Omental fat pad (tissue), 4 donors: ENCODE data around the gene UBE2Z. TPM values are rescaled to one million over a fixed set of nuclear protein-coding genes. Genes with fewer than 3 reads are reported as not detected.

Experiments used
- ATAC-seq: fragments of 150-250 bp; one replicate; pipeline ENCODE4 v1.9.1; 2016; ENCODE audit warnings: mild to moderate bottlenecking, moderate library complexity; ENCODE audit not compliant: low FRiP score
- DNase-seq: peaks from one replicate; pipeline ENCODE4 v3.0.0-alpha.2; 2019; ENCODE audit warnings: low spot score
- total RNA-seq, 4 donors: library from RNA; depleted of rRNA; stranded (reverse); fragments of >200 nt; gene quantifications; one replicate each; pipeline ENCODE4 v1.1.0, GENCODE V29; 2016
- TF ChIP-seq, protein P1 (sequence below), 3 donors: fragments of 450-650 bp; IDR thresholded peaks; one replicate each; pipeline ENCODE4 v1.5.1; 2016 to 2017; ENCODE audit warnings: antibody characterized with exemption in 3 of 3, mild to moderate bottlenecking in 3 of 3, moderate library complexity in 2 of 3

The UBE2Z gene
- total RNA-seq, 4 donors from 2014 or later = 54.0 to 63.2 (median 56.5) TPM

DNA sequence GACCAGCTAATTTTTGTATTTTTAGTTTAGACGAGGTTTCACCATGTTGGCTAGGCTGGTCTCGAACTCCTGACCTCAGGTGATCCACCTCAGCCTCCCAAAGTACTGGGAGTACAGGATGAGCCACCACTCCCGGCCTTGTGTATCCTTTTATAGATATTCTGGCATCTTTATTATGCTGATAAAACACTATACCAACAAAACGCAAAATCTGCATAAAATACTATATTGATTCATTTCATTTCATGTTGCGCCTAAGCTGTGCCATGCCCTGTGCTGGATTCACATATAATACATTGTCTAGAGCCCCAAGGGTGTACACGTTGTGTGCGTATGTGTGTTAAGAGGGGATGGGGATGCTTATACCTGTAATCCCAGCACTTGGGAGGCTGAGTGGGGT lies 3.8 kb upstream of the UBE2Z start:
- DNase-seq = no peak
- ATAC-seq = no peak
- TF ChIP-seq, protein P1, sequence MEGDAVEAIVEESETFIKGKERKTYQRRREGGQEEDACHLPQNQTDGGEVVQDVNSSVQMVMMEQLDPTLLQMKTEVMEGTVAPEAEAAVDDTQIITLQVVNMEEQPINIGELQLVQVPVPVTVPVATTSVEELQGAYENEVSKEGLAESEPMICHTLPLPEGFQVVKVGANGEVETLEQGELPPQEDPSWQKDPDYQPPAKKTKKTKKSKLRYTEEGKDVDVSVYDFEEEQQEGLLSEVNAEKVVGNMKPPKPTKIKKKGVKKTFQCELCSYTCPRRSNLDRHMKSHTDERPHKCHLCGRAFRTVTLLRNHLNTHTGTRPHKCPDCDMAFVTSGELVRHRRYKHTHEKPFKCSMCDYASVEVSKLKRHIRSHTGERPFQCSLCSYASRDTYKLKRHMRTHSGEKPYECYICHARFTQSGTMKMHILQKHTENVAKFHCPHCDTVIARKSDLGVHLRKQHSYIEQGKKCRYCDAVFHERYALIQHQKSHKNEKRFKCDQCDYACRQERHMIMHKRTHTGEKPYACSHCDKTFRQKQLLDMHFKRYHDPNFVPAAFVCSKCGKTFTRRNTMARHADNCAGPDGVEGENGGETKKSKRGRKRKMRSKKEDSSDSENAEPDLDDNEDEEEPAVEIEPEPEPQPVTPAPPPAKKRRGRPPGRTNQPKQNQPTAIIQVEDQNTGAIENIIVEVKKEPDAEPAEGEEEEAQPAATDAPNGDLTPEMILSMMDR (IDR thresholded peaks at IDR 0.05) = no peak

DNA sequence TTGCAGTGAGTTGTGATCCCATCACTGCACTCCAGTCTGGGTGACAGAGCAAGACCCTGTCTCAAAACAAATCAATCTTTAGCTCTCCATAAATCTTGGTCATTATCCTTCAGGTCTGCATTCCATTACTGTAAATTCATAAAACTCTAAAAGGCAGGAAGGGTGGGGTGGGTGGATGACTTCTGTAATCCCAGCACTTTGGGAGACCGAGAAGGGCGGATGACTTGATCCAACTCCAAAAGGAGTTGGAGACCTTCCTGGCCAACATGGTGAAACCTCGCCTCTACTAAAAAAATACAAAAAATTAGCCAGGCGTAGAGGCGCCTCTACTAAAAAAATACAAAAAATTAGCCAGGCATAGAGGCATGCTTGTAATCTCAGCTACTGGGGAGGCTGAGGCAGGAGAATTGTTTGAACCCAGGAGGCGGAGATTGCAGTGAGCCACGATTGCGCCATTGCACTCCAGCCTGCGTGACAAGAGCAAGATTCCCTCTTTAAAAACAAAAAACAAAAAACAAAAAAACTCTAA lies 2.2 kb upstream of the UBE2Z start:
- TF ChIP-seq, protein P1 (IDR thresholded peaks at IDR 0.05) = no peak
- ATAC-seq (no peak), DNase-seq (no peak)

DNA sequence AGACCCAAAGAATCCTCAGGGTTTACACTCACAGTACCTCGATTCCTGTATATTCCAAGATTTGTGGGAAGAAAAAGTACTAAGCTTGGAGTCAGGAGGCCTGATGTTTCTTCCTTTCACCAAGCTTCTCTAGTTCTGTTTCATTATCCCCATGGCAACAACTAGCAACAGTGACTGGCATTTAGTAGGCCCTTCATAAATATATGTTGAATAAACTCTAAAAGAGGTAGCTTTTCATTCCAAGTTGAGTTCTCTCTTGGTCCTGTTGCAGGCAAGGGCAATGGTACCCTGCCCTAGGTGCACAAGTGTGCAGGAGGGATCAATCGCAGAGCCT lies 527 bp upstream of the UBE2Z start:
- no peak for ATAC-seq
- no peak for DNase-seq
- TF ChIP-seq, protein P1 (IDR thresholded peaks at IDR 0.05) = no peak

DNA sequence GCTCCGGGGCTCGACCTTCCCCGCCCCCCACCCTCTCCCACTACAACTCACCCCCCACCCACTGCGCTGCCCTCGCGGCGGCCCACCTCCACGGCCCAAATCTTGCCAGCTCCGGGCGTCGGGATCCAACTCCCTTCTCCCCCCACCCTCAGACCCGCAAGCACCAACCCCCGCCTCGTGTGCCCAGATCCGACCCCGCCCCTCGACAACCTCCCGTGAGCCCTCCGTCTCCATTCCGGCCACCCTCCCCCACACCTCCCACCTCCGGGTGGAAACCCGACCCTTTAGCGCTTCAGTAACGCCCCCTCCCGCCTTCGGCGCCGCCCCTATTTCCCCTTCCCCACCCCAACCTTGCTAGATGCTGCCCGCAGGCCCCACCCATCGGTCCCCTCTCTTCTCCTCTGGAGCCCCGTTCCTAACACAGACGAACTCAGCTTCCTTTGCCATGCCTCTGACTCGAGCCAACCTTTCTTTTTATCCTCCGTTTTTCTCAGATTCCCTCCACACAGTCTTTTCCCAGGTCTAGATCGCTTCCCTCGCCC lies 717 bp downstream of the UBE2Z start:
- peak; percentile 75 for ATAC-seq
- DNase-seq = peak; percentile 60
- TF ChIP-seq, protein P1 (IDR thresholded peaks at IDR 0.05) = no peak

DNA sequence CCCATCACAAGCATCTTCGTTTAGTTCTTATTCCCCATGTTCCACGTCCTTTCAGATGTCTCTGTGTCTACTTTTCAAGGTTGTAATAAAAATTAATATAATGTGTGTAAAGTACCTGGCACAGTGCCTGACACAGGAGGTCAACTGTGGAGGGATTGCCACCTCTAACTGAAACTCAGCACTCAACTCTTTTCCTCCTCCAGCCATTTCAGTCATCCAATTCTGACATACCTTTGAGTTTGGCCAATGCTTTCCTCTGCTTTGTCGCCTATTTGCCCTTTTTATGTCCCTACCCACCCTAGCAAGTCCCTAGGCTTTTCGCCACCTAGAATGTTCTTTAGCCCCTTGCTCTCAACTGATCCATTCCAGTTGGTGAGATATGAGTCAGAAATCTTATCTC lies 1.6 kb downstream of the UBE2Z start:
- DNase-seq (no peak), ATAC-seq (no peak)
- TF ChIP-seq, protein P1 (IDR thresholded peaks at IDR 0.05) = no peak

DNA sequence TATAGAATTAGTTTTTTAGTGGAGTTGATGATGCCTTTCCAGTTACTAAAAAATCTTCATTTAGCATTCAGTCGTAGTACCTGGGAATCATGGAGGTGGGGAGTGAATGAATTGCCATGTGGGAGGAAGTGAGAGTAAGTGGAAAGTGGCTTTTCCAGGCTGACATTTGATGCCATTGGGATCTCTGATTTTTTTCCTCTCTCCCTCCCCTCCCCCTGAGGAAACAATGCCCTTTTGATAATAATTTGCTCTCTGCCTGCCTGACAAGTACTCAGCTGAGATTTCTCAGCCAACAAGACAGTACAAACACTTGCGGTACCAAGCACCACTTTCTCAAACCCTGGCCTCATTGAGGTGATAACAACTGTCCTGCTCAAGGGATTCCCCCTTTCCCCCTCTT lies 2.2 kb downstream of the UBE2Z start:
- TF ChIP-seq, protein P1 (IDR thresholded peaks at IDR 0.05) = no peak
- no peak for ATAC-seq

DNA sequence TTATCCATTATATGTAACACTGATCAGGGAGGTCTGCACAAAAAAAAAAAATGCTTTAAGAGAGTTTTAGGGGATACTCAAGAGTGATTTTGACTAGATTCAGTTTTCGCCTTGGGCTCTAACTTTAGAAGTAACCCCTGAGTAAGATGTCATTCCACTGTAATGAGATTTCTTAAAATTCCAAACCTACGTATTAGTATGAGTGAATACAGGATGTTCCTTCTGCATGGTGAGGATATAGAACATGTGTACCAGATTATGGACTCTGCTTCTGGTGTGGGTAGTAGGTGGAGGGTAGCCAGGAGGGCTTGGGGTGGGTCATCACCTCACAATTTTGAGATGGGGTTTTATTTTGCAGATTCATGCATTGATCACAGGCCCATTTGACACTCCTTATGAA lies 4.3 kb downstream of the UBE2Z start:
- TF ChIP-seq, protein P1 (IDR thresholded peaks at IDR 0.05) = no peak
- DNase-seq (no peak), ATAC-seq (no peak)

More for the DNA sequence above, 2.2 kb downstream of the UBE2Z start:
- DNase-seq = no peak
